H1 (cell line): ENCODE results near the gene ASH1L. TPM values are rescaled to one million over a fixed set of nuclear protein-coding genes. Genes with fewer than 3 reads are reported as not detected.

ENCODE experiments used
- CTCF ChIA-PET: fragments of 300-600 bp; sonication (Branson Sonifier 250); formaldehyde crosslinking; loops from one replicate; lab custom pipeline; 2021; ENCODE audit not compliant: partially characterized antibody; lab: Charles Lee
- POLR2A ChIA-PET: fragments of 300-600 bp; sonication (Branson Sonifier 250); formaldehyde crosslinking; loops from one replicate; lab custom pipeline; 2021; ENCODE audit warnings: inconsistent platforms; ENCODE audit not compliant: partially characterized antibody; lab: Charles Lee
- DNase-seq, 2 experiments: peaks; one replicate each; pipeline versions ENCODE4 v3.0.0 to v3.0.0-alpha.2; 2010 to 2022; ENCODE audit warnings: low spot score in 2 of 2, low read depth in 1 of 2, mixed read lengths in 1 of 2
- FAIRE-seq: peaks from 2 replicates; lab custom pipeline; 2011; peaks lifted over from hg19 to GRCh38; lab: Jason Lieb, UNC
- H2AFZ ChIP-seq: 2 replicates; pipeline ENCODE4 v1.8.1; 2012; ENCODE audit warnings: low read length, inconsistent platforms
- H2AK5ac ChIP-seq: 2 replicates; pipeline ENCODE4 v1.6.1; 2013; ENCODE audit warnings: low read depth, low read length
- H2BK120ac ChIP-seq: replicated peaks from 2 replicates; pipeline ENCODE3; 2013; ENCODE audit warnings: low read depth, low read length, inconsistent platforms
- H2BK12ac ChIP-seq: 2 replicates; pipeline ENCODE4 v1.6.1; 2013; ENCODE audit warnings: low read depth, low read length
- H2BK15ac ChIP-seq: 2 replicates; pipeline ENCODE4 v1.6.1; 2013; ENCODE audit warnings: low read length
- H2BK20ac ChIP-seq: 2 replicates; pipeline ENCODE4 v1.6.1; 2013; ENCODE audit warnings: low read length
- H2BK5ac ChIP-seq: 2 replicates; pipeline ENCODE4 v1.6.1; 2013; ENCODE audit warnings: low read depth, low read length
- H3K14ac ChIP-seq: 2 replicates; pipeline ENCODE4 v1.6.1; 2013; ENCODE audit warnings: inconsistent platforms; ENCODE audit not compliant: insufficient read length
- H3K18ac ChIP-seq: 2 replicates; pipeline ENCODE4 v1.6.1; 2013; ENCODE audit warnings: low read length; ENCODE audit errors: extremely low read depth
- H3K23ac ChIP-seq: 2 replicates; pipeline ENCODE4 v1.6.1; 2013; ENCODE audit warnings: inconsistent platforms; ENCODE audit not compliant: insufficient read length
- H3K23me2 ChIP-seq: 2 replicates; pipeline ENCODE4 v1.6.1; 2013; ENCODE audit warnings: low read depth, low read length
- H3K27ac ChIP-seq: 2 replicates; pipeline ENCODE4 v1.6.1; 2011; ENCODE audit warnings: low read depth, low read length, inconsistent platforms
- H3K27me3 ChIP-seq, 4 experiments: replicated peaks in 1 of 4; 1 replicate in 1 of 4; 2 replicates in 3 of 4; pipeline versions ENCODE4 v1.6.1 to v1.8.1; 2011 to 2013; ENCODE audit warnings: low read length in 3 of 4, mild to moderate bottlenecking in 3 of 4, inconsistent platforms in 2 of 4, mixed read lengths in 2 of 4, moderate library complexity in 1 of 4; ENCODE audit not compliant: control insufficient read depth in 3 of 4, insufficient read depth in 3 of 4; ENCODE audit errors: extremely low read depth in 1 of 4
- H3K36me3 ChIP-seq, 4 experiments: 2 replicates each; pipeline versions ENCODE4 v1.6.1 to v1.8.1; 2011 to 2013; ENCODE audit warnings: mild to moderate bottlenecking in 4 of 4, low read length in 3 of 4, moderate library complexity in 2 of 4, control low read depth in 1 of 4, inconsistent platforms in 1 of 4; ENCODE audit not compliant: insufficient read depth in 4 of 4, control insufficient read depth in 2 of 4
- H3K4ac ChIP-seq: replicated peaks from 2 replicates; pipeline ENCODE3; 2013; ENCODE audit warnings: low read length, low read depth, mixed read lengths, inconsistent platforms; ENCODE audit not compliant: insufficient read length
- H3K4me1 ChIP-seq, 4 experiments: replicated peaks in 1 of 4; 1 replicate in 1 of 4; 2 replicates in 3 of 4; pipeline versions ENCODE4 v1.6.1 to v1.8.1; 2011 to 2013; ENCODE audit warnings: low read length in 3 of 4, inconsistent platforms in 2 of 4, mixed read lengths in 1 of 4; ENCODE audit not compliant: insufficient read depth in 4 of 4, control insufficient read depth in 3 of 4
- H3K4me2 ChIP-seq, 2 experiments: 2 replicates each; pipeline versions ENCODE4 v1.6.1 to v1.8.1; 2011 to 2013; ENCODE audit warnings: low read depth in 2 of 2, low read length in 2 of 2, control low read depth in 1 of 2, inconsistent platforms in 1 of 2, mild to moderate bottlenecking in 1 of 2; ENCODE audit not compliant: insufficient read depth in 1 of 2
- H3K4me3 ChIP-seq, 4 experiments: fragments of 200-600, 300-600 bp in 1 of 4; sonication (generic), shearing (Covaris generic), sonication (Bioruptor Twin) in 1 of 4; 2 replicates each; pipeline versions ENCODE4 v1.5.1 to v1.8.1; 2011 to 2016; ENCODE audit warnings: low read length in 4 of 4, low read depth in 3 of 4, control low read depth in 2 of 4, inconsistent platforms in 2 of 4, mild to moderate bottlenecking in 2 of 4, mixed read lengths in 1 of 4, moderate library complexity in 1 of 4; ENCODE audit not compliant: insufficient read depth in 2 of 4; ENCODE audit errors: extremely low read depth in 1 of 4
- H3K56ac ChIP-seq: replicated peaks from 2 replicates; pipeline ENCODE3; 2013; ENCODE audit warnings: low read depth, mild to moderate bottlenecking, mixed read lengths, low read length, inconsistent platforms; ENCODE audit not compliant: insufficient read length
- H3K79me1 ChIP-seq: 2 replicates; pipeline ENCODE4 v1.6.1; 2013; ENCODE audit warnings: low read depth, low read length, control low read depth
- H3K79me2 ChIP-seq, 2 experiments: 2 replicates each; pipeline versions ENCODE4 v1.6.1 to v1.8.1; 2012 to 2013; ENCODE audit warnings: low read length in 2 of 2, mild to moderate bottlenecking in 2 of 2, inconsistent platforms in 1 of 2; ENCODE audit not compliant: insufficient read depth in 2 of 2, control insufficient read depth in 1 of 2
- H3K9ac ChIP-seq, 4 experiments: replicated peaks in 1 of 4; 1 replicate in 1 of 4; 2 replicates in 3 of 4; pipeline versions ENCODE4 v1.6.1 to v1.8.1; 2011 to 2013; ENCODE audit warnings: low read depth in 3 of 4, low read length in 3 of 4, control low read depth in 2 of 4, mild to moderate bottlenecking in 2 of 4, moderate library complexity in 2 of 4, inconsistent platforms in 1 of 4; ENCODE audit errors: extremely low read depth in 1 of 4
- H3K9me3 ChIP-seq, 2 experiments: 2 replicates each; pipeline versions ENCODE4 v1.6.1 to v1.8.1; 2012 to 2013; ENCODE audit warnings: mild to moderate bottlenecking in 2 of 2, moderate library complexity in 2 of 2, control low read depth in 1 of 2, inconsistent platforms in 1 of 2, low read depth in 1 of 2, low read length in 1 of 2, mixed read lengths in 1 of 2; ENCODE audit not compliant: insufficient read depth in 2 of 2
- H4K20me1 ChIP-seq, 2 experiments: replicated peaks in 1 of 2; 2 replicates each; pipeline versions ENCODE3 to v1.8.1; 2011 to 2013; ENCODE audit warnings: inconsistent platforms in 2 of 2, low read length in 2 of 2, mild to moderate bottlenecking in 1 of 2; ENCODE audit not compliant: insufficient read depth in 2 of 2, control insufficient read depth in 1 of 2
- H4K5ac ChIP-seq: 2 replicates; pipeline ENCODE4 v1.6.1; 2013; ENCODE audit warnings: low read length, low read depth, mixed read lengths, inconsistent platforms; ENCODE audit not compliant: insufficient read length
- H4K8ac ChIP-seq: 2 replicates; pipeline ENCODE4 v1.8.0; 2013; ENCODE audit warnings: mild to moderate bottlenecking, moderate library complexity, low read length, inconsistent platforms; ENCODE audit not compliant: insufficient read depth; ENCODE audit errors: extremely low read depth
- H4K91ac ChIP-seq: replicated peaks from 2 replicates; pipeline ENCODE3; 2013; ENCODE audit warnings: low read length, mixed read lengths, inconsistent platforms; ENCODE audit not compliant: insufficient read length
- POU5F1 ChIP-seq: IDR thresholded peaks from 2 replicates; pipeline ENCODE4 v1.6.1; 2011; ENCODE audit warnings: low read depth, mild to moderate bottlenecking, low read length, moderate library complexity
- SP1 ChIP-seq: IDR thresholded peaks from 2 replicates; pipeline ENCODE4 v1.6.1; 2011; ENCODE audit warnings: low read depth, low read length
- WGBS, 2 experiments: shearing (Covaris generic) in 1 of 2; methylation state at CpG; one replicate each; pipeline versions ENCODE4 v1.1.6 to v1.1.7; 2013 to 2015; ENCODE audit warnings: low lambda C conversion rate in 2 of 2, mixed read lengths in 2 of 2, inconsistent platforms in 1 of 2, low coverage in 1 of 2, missing lambda C conversion rate in 1 of 2; ENCODE audit not compliant: insufficient replicate concordance in 2 of 2, insufficient coverage in 1 of 2, insufficient read length in 1 of 2; ENCODE audit errors: extremely low coverage in 1 of 2, missing lambda C conversion rate in 1 of 2; 5-methylcytosine and 5-hydroxymethylcytosine counted together
- polyA plus RNA-seq, 7 experiments: library from polyadenylated mRNA; depleted of rRNA in 3 of 7; stranded (reverse) in 5 of 7; unstranded in 2 of 7; fragments of >200 nt in 5 of 7; fragments of 200-250 nt in 2 of 7; gene quantifications; 1 replicate in 5 of 7; 2 replicates in 1 of 7; 4 replicates in 1 of 7; pipeline versions ENCODE4 v1.2.1 to v1.2.3, GENCODE V29; 2011 to 2013; ENCODE audit warnings: missing spikeins in 2 of 7, mixed read lengths in 2 of 7
- total RNA-seq: library from RNA; stranded (reverse); fragmentation: NEBNext Ultra II Directional; extraction: Animal tissue kit (Norgen Biotek cat#: 25700); gene quantifications from 2 replicates; pipeline ENCODE4 v1.2.1, GENCODE V29; 2021

ASH1L gene
- total and polyA plus RNA-seq, 2 of the 8 experiments (the other 6 are each of a cell fraction or from before 2014, with no cell fraction given) = 7.5 to 27.6 TPM

- DNase-seq (no peak), FAIRE-seq (no peak)
- Histone ChIP-seq H3K27me3 (no peaks in the 10 kb centered on the region), H3K36me3 (peaks cover 2 to 44% (median 16%) of the 10 kb centered on the region in 4 experiments), H3K4me1 (no peaks in the 10 kb centered on the region), H3K14ac (no peak overlapping the region), H4K5ac (no peak overlapping the region), H3K4ac (no peak overlapping the region), H3K23ac (no peak overlapping the region), H3K23me2 (no peaks in the 10 kb centered on the region), H2BK120ac (no peak overlapping the region), H2AFZ (no peak overlapping the region), H2BK12ac (no peak overlapping the region), H2BK15ac (no peak overlapping the region), H4K91ac (no peak overlapping the region), H3K4me3 (no peak overlapping the region), H3K18ac (no peak overlapping the region), H3K4me2 (no peak overlapping the region), H3K9me3 (no peaks in the 10 kb centered on the region), H2AK5ac (no peak overlapping the region), H4K8ac (no peak overlapping the region), H3K79me2 (no peaks in the 10 kb centered on the region), H3K79me1 (0 out of 2 replicates have a peak, but pooled peaks cover 2% of the 10 kb centered on the region), H2BK5ac (no peak overlapping the region), H3K27ac (no peak overlapping the region), H3K56ac (no peak overlapping the region), H2BK20ac (no peak overlapping the region), H4K20me1 (peaks cover 0 to 4% of the 10 kb centered on the region in 2 experiments), H3K9ac (no peak overlapping the region)
- 95% methylated on average over 1 of the region's 1 CpG; no CpG with 5 or more reads in 1 of the 2 experiments for WGBS, 2 experiments
- ChIA-PET POLR2A (interaction anchor here (1.4 kb wide), 1 partner anchor 10 kb away, joined by 4 read pairs; no protein-coding TSS in a partner anchor), CTCF (interaction anchor here (0.7 to 0.9 kb wide), 2 partner anchors 40 to 87 kb away, joined by 3 to 4 read pairs; no protein-coding TSS in a partner anchor)
- TF ChIP-seq SP1 (no peak), POU5F1 (no peak)
These were observed 227.6 kb downstream of the ASH1L start for GRCh38 chr1:155334962-155335361.
